Gastroesophageal sphincter (tissue), 4 donors: Measurements from ENCODE around the gene ADD1. TPM values are rescaled to one million over a fixed set of nuclear protein-coding genes. Genes with fewer than 3 reads are reported as not detected.
A peak's percentile ranks its signal among the peaks of the same experiment; 100 is the strongest.

ENCODE experiments used
- ATAC-seq: fragments of 150-250 bp; one replicate; pipeline ENCODE4 v1.9.1; 2016; ENCODE audit warnings: mild to moderate bottlenecking, moderate library complexity
- H3K27ac ChIP-seq, 4 donors: fragments of 200-600 bp; sonication (generic) in 3 of 4; 1 replicate in 3 of 4; 2 replicates in 1 of 4; pipeline ENCODE4 v1.5.1; 2016 to 2019
- H3K27me3 ChIP-seq: fragments of 200-600 bp; sonication (generic); one replicate; pipeline ENCODE4 v1.5.1; 2019
- H3K36me3 ChIP-seq, 2 donors: fragments of 200-600 bp; sonication (generic); one replicate each; pipeline ENCODE4 v1.5.1; 2019; ENCODE audit warnings: control low read depth in 1 of 2
- H3K4me1 ChIP-seq, 3 donors: fragments of 200-600 bp; sonication (generic); 1 replicate in 2 of 3; 2 replicates in 1 of 3; pipeline ENCODE4 v1.5.1; 2016 to 2019; ENCODE audit warnings: control low read depth in 2 of 3
- H3K4me3 ChIP-seq, 2 donors: fragments of 200-600 bp; sonication (generic); one replicate each; pipeline ENCODE4 v1.5.1; 2019; ENCODE audit warnings: mild to moderate bottlenecking in 1 of 2, moderate library complexity in 1 of 2
- H3K9me3 ChIP-seq, 3 donors: fragments of 200-600 bp; sonication (generic); one replicate each; pipeline ENCODE4 v1.5.1; 2017 to 2019; ENCODE audit warnings: control low read depth in 2 of 3
- CTCF ChIP-seq, 4 experiments: fragments of 200-600 bp in 2 of 4; fragments of 450-650 bp in 2 of 4; sonication (generic) in 1 of 4; IDR thresholded peaks; one replicate each; pipeline ENCODE4 v1.5.1; 2017 to 2019; ENCODE audit warnings: antibody characterized with exemption in 4 of 4, mild to moderate bottlenecking in 2 of 4, moderate library complexity in 2 of 4
- EP300 ChIP-seq: sonication (generic); formaldehyde crosslinking; IDR thresholded peaks from one replicate; pipeline ENCODE4 v1.6.1; 2017; ENCODE audit warnings: antibody characterized with exemption, mild to moderate bottlenecking
- POLR2A ChIP-seq, 2 donors: fragments of 450-650 bp; IDR thresholded peaks; one replicate each; pipeline ENCODE4 v1.6.1; 2017; ENCODE audit warnings: antibody characterized with exemption in 2 of 2, mild to moderate bottlenecking in 2 of 2, moderate library complexity in 1 of 2
- POLR2AphosphoS5 ChIP-seq: sonication (generic); formaldehyde crosslinking; IDR thresholded peaks from one replicate; pipeline ENCODE4 v1.6.1; 2017; ENCODE audit warnings: antibody characterized with exemption
- WGBS, 2 donors: methylation state at CpG; one replicate each; pipeline ENCODE4 v1.1.5; 2018; ENCODE audit warnings: low coverage in 1 of 2; 5-methylcytosine and 5-hydroxymethylcytosine counted together
- total RNA-seq, 4 donors: library from RNA; depleted of rRNA; stranded (reverse); fragments of >200 nt; gene quantifications; one replicate each; pipeline ENCODE4 v1.1.0, GENCODE V29; 2016

The ADD1 gene
- total RNA-seq, 4 donors from 2014 or later: 230 to 384 (median 297) TPM

GRCh38 chr4:2843941-2844584 lies 419 bp downstream of the ADD1 start:
- WGBS, 2 donors: 0 to 1% methylated on average over 6 to 12 of the region's 74 CpGs
- Histone ChIP-seq H3K27me3 (no peaks in the 10 kb centered on the region), H3K4me3 (peak overlapping the region; percentile 70 to 82), H3K36me3 (no peaks in the 10 kb centered on the region), H3K9me3 (no peaks in the 10 kb centered on the region), H3K4me1 (peaks cover 0 to 55% (median 22%) of the 10 kb centered on the region in 3 donors), H3K27ac (peak overlapping the region; percentile 89 to 97 (median 92))
- peak; percentile 59 for ATAC-seq
- TF ChIP-seq POLR2AphosphoS5 (no peak), EP300 (no peak), POLR2A (IDR thresholded peaks at IDR 0.05) (no peak), CTCF (IDR thresholded peaks at IDR 0.05) (no peak)

- WGBS, 2 donors: 75 to 77% methylated on average over 2 of the region's 2 CpGs
Measured at GRCh38 chr4:2846172-2846571, 2.5 kb downstream of the ADD1 start.

GRCh38 chr4:2847302-2847871 lies 3.7 kb downstream of the ADD1 start:
- Histone ChIP-seq H3K27me3 (no peaks in the 10 kb centered on the region), H3K27ac (peak overlapping the region in 2 of 4 donors; percentile 26 to 47), H3K9me3 (no peaks in the 10 kb centered on the region), H3K36me3 (no peaks in the 10 kb centered on the region), H3K4me3 (no peak overlapping the region), H3K4me1 (peaks cover 0 to 84% (median 32%) of the 10 kb centered on the region in 3 donors)
- WGBS, 2 donors: 81 to 87% methylated on average over 9 to 11 of the region's 11 CpGs
- TF ChIP-seq CTCF (IDR thresholded peaks at IDR 0.05): no peak
- no peak for TF ChIP-seq POLR2AphosphoS5
- no peak for TF ChIP-seq EP300
- TF ChIP-seq POLR2A (IDR thresholded peaks at IDR 0.05): no peak
- ATAC-seq: no peak

More at GRCh38 chr4:2846172-2846571, 2.5 kb downstream of the ADD1 start:
- ATAC-seq: no peak
- Histone ChIP-seq H3K36me3 (no peaks in the 10 kb centered on the region), H3K27ac (no peak overlapping the region), H3K27me3 (no peaks in the 10 kb centered on the region), H3K4me1 (peaks cover 0 to 73% (median 30%) of the 10 kb centered on the region in 3 donors), H3K9me3 (no peaks in the 10 kb centered on the region), H3K4me3 (no peak overlapping the region)
- TF ChIP-seq POLR2AphosphoS5: no peak
- TF ChIP-seq CTCF (IDR thresholded peaks at IDR 0.05): no peak

- Histone ChIP-seq H3K27me3 (no peaks in the 10 kb centered on the region), H3K36me3 (peaks cover 0 to 4% of the 10 kb centered on the region in 2 donors), H3K27ac (peak overlapping the region in 2 of 4 donors; percentile 26 to 47), H3K4me1 (peaks cover 3 to 86% (median 42%) of the 10 kb centered on the region in 3 donors), H3K4me3 (no peak overlapping the region), H3K9me3 (no peaks in the 10 kb centered on the region)
- WGBS, 2 donors: 56 to 100% methylated on average over 2 of the region's 2 CpGs
- no peak for TF ChIP-seq POLR2AphosphoS5
- ATAC-seq: no peak
Measured at GRCh38 chr4:2848449-2848848, 4.8 kb downstream of the ADD1 start.

GRCh38 chr4:2849267-2850152 lies 5.9 kb downstream of the ADD1 start:
- peak overlapping the region in 3 of 4 donors; percentile 4 to 47 (median 32) for H3K27ac ChIP-seq
- H3K9me3 ChIP-seq: no peaks in the 10 kb centered on the region
- peaks cover 3 to 97% (median 44%) of the 10 kb centered on the region in 3 donors for H3K4me1 ChIP-seq
- peaks cover 0 to 15% of the 10 kb centered on the region in 2 donors for H3K36me3 ChIP-seq
- no peaks in the 10 kb centered on the region for H3K27me3 ChIP-seq
- 40 to 47% methylated on average over 8 to 9 of the region's 9 CpGs for WGBS, 2 donors
- no peak overlapping the region for H3K4me3 ChIP-seq
- ATAC-seq: no peak
- TF ChIP-seq EP300: no peak
- no peak for TF ChIP-seq CTCF (IDR thresholded peaks at IDR 0.05)
- TF ChIP-seq POLR2A (IDR thresholded peaks at IDR 0.05): no peak
- TF ChIP-seq POLR2AphosphoS5: no peak
